GM18907 (cell line): ENCODE results near the gene OR52B4.
"Not testable (repeated sequence)": the region's sequence is repeated elsewhere in the genome, so short reads cannot be mapped to it uniquely, and the experiment has no call there.

Source experiments
- ATAC-seq: cut with Tn5 transposase; IDR thresholded peaks from one replicate; pipeline ENCODE4 v1.9.1; 2021; ENCODE audit warnings: mild to moderate bottlenecking, moderate library complexity; ENCODE audit not compliant: unreplicated experiment

The OR52B4 gene

DNA sequence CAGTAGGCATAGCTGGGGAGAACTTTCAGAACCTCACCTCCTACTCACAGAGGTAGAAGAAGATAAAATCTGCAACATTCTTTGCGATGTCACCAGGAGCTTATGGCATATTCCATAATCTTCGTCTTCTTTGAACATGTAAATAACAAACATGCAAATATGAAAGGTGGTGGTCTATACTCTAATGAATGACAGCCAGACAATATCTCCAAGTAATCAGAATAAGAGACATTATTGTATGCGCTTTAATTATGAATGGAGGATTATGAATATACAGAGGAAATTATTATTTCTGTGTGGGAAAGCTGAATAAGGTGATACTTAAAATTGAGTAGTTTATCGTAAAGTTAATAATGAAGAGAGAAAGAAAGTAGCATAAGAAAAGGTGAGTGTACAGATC is at the start of gene OR52B4:
TSS of gene OR52B4 (minus strand) at position 101 of the 400 bp plus-strand sequence. CDS start at position 10, 91 bp downstream.
- no peak for ATAC-seq

DNA sequence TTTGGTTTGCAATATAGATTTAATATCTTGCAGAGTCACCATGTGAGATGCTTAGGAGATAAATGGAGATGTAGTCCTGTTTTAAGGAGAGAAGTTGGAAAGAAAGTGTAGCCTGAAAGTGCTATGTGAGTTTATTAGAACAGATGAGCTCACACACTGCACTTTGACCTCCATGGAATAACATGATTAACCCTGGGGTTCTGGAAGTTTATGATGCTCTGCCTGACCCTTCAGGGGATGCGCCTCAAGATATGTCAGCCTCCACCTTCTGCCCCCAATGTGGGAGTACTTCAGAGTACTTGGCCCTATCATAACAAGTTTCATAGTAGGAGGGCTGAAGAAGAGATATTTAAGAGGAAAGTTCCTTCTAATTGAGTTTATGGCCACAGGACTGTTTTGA is 48.6 kb upstream of the OR52B4 start:
- no peak for ATAC-seq

DNA sequence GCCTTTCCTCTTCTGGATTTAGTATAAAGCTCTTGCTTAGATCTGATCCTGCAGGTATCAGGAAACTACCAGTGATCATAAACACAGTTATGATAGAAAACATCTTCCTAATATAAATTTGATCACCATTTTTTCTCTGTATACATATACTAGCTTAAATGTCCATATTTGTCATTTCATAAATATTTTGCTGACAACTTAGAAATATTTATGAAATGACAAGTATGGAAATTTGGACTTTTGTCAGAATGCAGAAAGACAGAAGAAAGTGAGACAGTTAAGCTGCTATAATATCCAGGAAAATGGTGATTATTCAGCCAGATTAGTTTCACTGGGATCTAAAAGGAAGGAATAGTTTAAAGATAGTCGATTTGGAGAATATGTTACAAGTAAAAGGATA is 48.1 kb upstream of the OR52B4 start:
- ATAC-seq, result no peak

DNA sequence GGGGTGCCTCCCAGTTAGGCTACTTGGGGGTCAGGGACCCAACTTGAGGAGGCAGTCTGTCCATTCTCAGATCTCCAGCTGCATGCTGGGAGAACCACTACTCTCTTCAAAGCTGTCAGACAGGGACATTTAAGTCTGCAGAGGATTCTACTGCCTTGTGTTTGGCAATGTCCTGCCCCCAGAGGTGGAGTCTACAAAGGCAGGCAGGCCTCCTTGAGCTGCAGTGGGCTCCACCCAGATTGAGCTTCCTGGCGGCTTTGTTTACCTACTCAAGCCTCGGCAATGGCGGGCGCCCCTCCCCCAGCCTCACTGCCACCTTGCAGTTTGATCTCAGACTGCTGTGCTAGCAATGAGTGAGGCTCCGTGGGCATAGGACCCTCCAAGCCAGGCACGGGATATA is 38.0 kb upstream of the OR52B4 start:
- not testable (repeated sequence) for ATAC-seq

DNA sequence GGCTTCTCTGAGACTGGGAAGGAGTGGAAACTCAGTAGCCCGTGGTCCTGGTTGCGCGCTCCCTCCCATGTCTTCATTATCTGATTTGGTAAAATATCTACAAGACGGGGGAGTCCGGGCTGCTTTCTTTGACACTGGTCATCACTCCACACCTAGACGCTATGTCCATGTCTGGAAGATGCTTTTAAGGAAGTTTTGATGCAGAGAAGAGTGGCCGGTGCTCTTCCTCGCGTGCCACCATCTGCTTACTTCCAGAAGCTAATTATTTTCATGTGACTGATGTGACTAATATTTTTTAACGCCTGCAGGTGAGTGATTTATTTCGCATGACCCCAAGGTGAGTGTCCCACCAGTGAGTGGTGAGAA is 25.7 kb upstream of the OR52B4 start:
- peak; percentile 26 for ATAC-seq

DNA sequence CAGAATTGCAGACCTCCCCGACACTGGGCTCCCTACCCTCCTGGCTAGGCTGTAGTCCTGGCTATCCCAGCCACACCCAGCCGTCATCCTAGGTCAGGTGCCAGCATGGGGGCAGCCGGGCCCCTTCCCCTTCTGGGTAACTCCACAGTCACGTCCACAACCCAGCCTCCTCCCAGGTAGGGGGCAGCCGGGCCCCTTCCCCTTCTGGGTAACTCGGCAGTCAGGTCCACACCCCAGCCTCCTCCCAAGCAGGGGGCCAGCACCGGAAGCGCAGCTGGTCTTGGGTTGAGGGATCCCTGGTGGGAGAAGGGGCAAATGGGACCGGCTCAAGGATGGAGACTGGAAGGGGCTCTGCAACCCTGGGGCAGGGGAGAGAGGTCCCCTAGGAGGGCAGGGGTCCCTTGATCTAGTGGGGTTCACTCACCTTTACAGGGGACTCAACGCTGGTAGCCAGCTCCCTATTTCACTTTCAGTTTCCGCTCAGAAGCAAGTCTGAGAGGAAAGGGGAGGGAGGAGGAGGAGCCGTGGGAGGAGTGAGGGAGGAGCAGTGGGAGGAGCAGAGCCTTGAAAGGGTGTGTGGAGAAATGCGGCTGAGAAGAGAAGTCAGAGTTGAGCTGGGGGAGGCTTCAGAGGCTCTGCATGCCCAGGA is 25.1 kb upstream of the OR52B4 start, which contains the start of gene TRIM21:
TSS of gene TRIM21 (minus strand) at position 494 of the 649 bp plus-strand sequence. CDS start 3,293 bp downstream, outside the sequence.
- peak; percentile 100 for ATAC-seq

DNA sequence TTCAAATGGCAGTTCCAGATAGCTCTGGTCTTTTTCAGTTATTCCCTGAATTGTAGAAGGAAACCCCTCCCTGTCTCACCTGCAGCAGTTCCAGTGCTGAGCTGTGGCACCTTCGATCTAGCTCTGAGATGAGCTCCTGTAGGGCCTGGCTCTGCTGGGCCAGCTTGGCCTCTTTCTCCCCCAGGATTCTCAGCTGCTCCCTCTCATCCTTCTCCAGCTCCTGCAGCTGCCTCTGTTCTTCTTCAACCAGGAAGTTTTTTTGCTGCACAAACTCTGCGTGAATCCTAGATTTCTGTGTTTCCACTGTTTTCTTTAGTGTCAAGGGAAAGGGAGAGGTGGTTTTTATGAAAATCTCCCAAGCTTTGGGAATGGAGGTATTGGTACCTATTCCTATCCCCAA is 20.0 kb upstream of the OR52B4 start:
- no peak for ATAC-seq

DNA sequence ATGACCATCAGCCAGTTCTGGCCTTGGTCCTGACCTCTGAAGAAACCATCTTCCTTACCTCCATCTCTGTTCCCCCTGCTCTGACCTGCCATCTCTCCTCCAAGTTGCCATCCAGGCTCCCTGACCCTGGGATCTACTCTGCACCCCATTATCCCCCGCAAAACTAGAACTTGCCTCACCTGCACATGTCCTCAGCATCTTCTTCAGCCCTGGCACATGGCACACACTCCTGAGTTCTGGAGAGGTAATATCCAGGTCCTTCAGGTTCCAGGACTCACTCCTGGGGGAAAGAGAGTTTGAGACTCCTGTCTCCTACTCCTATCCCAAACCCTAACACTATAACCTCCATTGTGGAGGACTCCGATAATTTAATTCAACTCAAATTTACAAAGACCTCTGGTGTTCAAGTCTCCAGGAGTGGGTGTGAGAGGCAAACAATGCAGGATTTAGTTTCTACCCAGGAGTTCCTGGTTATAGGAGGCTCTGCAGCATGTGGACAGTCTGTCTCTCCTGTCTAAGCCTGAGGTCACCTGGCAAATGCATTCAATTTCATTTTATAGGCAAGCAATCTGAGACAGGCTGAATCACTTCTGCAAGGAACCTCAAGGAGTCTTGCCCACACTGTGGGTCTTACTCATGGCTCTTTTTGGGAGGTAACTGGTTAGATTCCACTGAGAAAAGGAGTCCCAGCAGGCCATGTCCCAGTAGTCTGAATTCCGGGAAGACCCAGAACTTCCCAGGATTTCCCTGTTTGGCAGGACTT is 18.0 kb upstream of the OR52B4 start:
- no peak for ATAC-seq

DNA sequence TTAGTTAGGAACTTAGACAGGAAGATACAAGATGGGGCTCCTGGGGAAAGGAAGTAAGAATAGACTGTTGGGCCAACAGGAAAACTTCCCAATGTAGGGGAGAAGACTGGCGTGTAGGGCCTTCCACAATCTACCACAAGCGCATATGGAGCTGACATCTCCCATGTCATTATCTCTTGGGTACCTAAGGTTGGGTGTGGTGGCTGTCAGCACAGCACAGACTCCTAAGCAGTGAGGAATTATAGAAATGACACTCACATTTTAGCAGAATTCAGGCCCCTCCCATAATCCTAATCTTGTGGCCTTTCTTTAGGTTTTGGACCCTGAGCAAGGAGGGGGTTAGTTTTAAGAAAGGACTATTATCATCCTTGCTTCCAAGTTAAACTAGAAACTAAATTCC is 13.7 kb upstream of the OR52B4 start:
- ATAC-seq, result no peak

DNA sequence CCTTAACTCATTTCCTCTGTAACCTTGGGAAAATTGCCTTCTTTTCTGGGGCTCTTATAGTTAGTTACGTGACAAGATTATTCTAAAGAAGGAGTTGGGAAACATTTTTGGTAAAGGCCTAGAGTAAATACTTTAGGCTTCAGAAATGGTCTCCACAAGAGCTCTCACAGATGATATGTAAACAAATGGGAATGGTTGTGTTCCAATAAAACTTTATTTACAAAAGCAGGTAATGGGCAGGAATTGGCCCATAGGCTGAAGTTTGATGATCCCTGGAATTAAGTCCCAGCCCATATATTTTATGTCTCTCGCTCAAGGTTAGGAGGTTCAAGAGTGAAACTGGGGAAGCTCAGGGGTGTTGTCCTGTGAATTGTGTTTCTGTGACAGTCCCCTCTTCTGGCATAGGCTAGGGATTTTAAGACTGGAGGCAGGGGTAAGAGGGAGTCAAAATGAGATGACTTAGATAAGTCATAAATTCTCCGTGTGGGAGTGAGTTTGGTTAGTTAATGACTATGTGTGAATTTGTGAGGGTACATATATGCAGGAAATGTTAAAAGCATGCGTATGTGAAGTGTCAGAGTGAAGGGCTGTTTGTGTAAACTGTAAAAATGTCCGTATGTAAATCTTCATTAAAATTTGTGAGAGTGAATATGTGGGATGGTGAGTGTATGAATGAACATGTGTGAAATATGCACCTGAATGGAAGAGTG is 7.4 kb upstream of the OR52B4 start:
- ATAC-seq, result no peak

DNA sequence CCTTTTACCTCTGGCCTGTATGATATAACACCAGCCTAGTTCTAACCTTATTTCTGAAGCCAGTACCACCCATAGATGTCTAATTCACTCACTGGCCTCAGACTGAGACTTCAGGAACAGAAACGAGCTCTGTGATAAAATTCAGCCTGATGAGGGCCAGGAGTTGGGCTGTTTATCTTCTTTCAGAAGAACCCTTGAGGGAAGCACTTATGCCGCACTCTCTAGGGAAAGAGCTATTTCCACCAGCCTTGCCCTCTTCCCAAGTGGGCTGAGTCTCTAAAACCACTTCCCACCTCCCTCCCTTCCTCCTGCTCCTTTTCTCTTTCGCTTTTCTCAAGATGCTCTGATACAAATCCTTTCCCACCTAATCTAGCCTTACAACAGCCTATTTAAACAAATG is 2.0 kb upstream of the OR52B4 start:
- ATAC-seq, result no peak

DNA sequence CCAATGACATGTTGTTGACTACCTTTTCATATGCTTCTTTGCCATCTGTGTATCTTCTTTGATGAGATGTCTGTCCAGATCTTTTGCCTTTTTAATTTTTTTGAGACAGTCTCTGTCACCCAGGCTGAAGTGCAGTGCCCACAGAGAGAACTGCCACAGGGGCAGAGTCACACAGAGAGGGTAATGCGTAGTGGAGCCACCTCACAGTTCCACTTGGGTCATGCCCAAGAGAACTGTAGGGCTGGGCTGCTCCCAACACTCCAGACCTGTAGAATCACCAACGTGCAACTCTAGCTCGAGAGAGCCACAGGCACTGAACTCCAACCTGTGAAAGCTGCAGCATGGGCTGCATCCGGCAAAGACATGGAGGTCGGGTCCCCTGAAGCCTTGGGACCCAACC is 20.0 kb downstream of the OR52B4 start:
- not testable (repeated sequence) for ATAC-seq

DNA sequence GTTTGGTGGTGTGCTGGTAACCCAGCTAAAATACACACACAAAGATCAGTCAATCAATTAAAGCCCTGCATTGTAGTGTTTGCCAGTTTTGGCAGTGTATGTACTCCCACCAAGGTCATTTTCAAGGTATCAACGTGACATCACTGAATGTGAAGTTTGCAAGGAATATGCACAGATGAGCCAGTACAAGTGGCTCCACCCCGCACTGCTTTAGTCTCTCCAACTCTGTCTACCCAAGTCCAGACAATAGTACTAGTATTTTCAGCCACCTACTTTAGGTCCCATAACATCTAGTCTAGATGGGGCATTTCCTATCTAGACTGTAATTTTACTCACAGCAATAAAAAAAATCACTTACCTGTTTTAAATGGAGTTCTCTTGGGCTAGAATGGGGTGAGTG is 22.8 kb downstream of the OR52B4 start:
- ATAC-seq, result not testable (repeated sequence)

DNA sequence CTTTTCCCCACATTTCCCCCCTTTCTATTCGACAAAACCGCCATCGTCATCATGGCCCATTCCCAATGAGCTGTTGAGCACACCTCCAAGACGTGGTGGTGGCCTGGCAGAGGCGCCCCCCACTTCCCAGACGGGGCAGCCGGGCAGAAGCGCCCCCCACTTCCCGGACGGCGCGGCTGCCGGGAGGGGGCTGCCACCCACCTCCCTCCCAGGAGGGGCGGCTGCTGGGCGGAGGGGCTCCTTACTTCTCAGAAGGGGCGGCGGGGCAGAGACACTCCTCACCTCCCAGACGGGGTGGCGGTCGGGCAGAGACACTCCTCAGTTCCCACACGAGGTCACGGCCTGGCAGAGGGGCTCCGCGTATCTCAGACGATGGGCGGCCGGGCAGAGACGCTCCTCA is 33.8 kb downstream of the OR52B4 start:
- not testable (repeated sequence) for ATAC-seq
